T47D (cell line): ENCODE data around the gene ZNF516.

Experiments
- DNase-seq, 2 experiments: peaks; one replicate each; pipeline versions ENCODE4 v3.0.0 to v3.0.0-alpha.2; 2011 to 2012; ENCODE audit warnings: low read depth in 1 of 2, low spot score in 1 of 2
- JUND ChIP-seq: IDR thresholded peaks from 2 replicates; pipeline ENCODE4 v1.6.1; 2012; ENCODE audit warnings: low read depth
- in situ Hi-C: cut with HindIII; loops from 2 replicates; pipeline ENCODE4 v1.10.0; 2016; ENCODE audit warnings: low sequenced_read_pairs, low pct_unique_long_range_greater_than_20kb

Gene ZNF516

GRCh38 chr18:76401498-76401897 is 93.5 kb downstream of the ZNF516 start:
- DNase-seq, result no peak
- TF ChIP-seq JUND, result no peak
- in situ Hi-C loops, result no loop called here

GRCh38 chr18:76399613-76400391 is 95.2 kb downstream of the ZNF516 start:
- in situ Hi-C loops, result no loop called here
- DNase-seq, result no peak
- no peak for TF ChIP-seq JUND

- DNase-seq, result peak; percentile 70 to 86
- in situ Hi-C loops, result no loop called here
- no peak for TF ChIP-seq JUND
These were observed 96.0 kb downstream of the ZNF516 start for GRCh38 chr18:76398896-76399612.

GRCh38 chr18:76398295-76398694 is 96.7 kb downstream of the ZNF516 start:
- in situ Hi-C loops, result no loop called here
- DNase-seq, result no peak
- no peak for TF ChIP-seq JUND

DNA sequence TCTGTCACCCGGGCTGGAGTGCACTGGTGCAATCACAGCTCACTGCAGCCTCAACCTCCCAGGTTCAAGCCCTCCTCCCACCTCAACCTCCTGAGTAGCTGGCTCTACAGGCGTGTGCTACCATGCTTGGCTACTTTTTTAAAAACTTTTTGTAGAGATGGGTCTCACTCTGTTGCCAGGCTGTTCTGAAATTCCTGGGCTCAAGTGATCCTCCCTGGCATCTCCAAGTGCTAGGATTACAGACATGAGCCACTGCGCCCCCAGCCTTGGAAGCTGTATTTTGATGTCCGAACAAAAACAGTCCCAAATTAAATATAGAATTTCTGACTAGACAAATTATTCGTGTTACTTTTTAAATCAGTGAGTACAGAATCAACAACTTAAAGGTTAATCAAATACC is 97.4 kb downstream of the ZNF516 start:
- TF ChIP-seq JUND, result no peak
- in situ Hi-C loops, result no loop called here
- DNase-seq, result no peak

DNA sequence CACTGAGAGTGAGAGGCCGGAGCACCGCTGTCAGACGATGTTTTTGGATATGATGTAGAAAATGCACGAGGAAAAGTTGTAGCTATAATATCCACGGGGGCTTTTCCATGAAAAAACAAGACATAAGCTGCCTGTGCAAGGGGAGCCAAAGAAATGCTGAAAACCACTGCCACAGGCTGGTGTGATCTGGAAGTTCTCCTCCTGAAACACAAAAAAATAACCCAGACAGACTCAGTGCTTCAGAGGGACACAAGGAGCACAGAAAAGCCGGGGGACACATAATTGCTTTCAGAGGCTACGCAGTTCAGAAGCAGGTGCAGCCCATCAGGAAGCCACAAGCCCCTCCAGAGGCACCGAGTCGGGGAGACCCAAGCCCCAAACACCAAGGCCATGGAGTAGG is 98.2 kb downstream of the ZNF516 start:
- DNase-seq, result no peak
- no peak for TF ChIP-seq JUND
- in situ Hi-C loops, result no loop called here

GRCh38 chr18:76395609-76396008 is 99.4 kb downstream of the ZNF516 start:
- in situ Hi-C loops, result no loop called here
- no peak for DNase-seq
- TF ChIP-seq JUND, result no peak

- peak; percentile 44 to 82 for DNase-seq
- TF ChIP-seq JUND, result no peak
- in situ Hi-C loops, result no loop called here
These were observed 100.1 kb downstream of the ZNF516 start for GRCh38 chr18:76394780-76395476.

GRCh38 chr18:76392349-76392748 is 102.7 kb downstream of the ZNF516 start:
- in situ Hi-C loops, result no loop called here
- DNase-seq, result no peak
- no peak for TF ChIP-seq JUND

DNA sequence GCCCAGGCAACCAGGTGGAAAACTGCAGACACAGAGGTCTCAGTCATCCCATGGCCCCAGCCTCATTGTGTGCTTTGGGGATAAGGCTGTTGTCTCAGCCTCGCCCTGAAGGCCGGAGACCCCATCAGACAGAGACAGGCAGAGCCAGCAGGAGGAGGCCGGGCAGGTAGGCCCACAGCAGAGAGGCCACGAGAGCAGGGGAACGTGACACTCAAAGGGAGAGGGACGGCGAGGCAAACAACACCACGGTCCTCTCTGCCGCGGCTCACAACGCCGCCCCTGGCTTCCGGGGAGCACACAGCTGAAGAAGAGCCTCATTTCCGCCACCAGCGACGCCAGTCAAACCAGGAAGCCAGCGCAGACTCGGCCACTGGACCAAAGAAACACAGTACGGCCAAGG is 103.3 kb downstream of the ZNF516 start:
- TF ChIP-seq JUND, result no peak
- in situ Hi-C loops, result no loop called here
- no peak for DNase-seq

- in situ Hi-C loops, result no loop called here
- TF ChIP-seq JUND, result no peak
- DNase-seq, result no peak
These were observed 104.0 kb downstream of the ZNF516 start for GRCh38 chr18:76391038-76391437.

GRCh38 chr18:76390452-76391035 is 104.5 kb downstream of the ZNF516 start:
- DNase-seq, result no peak
- no peak for TF ChIP-seq JUND
- in situ Hi-C loops, result no loop called here

DNA sequence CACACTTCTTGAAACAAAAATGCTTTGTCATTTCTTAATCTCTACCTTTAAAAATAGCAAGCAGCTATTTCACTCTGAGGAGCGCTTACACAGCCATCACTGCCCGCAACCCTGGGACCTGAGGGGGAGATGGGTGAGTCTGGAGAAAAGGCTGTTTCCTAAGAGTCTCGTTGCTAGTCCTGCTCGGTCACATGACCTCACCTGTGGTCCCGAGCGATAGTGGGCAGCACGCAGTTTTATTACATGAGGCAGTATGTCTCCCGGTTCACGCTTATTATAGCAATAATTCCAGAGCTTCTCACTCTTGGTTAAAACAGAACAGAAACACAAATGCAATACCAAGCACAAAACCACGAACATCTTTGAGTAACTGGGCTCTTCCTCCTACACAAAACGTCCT is 105.3 kb downstream of the ZNF516 start:
- in situ Hi-C loops, result no loop called here
- TF ChIP-seq JUND, result no peak
- no peak for DNase-seq
